Measurements from ENCODE around the gene CDK5RAP3.
A peak's percentile ranks its signal among the peaks of the same experiment; 100 is the strongest.

Gene CDK5RAP3

DNA sequence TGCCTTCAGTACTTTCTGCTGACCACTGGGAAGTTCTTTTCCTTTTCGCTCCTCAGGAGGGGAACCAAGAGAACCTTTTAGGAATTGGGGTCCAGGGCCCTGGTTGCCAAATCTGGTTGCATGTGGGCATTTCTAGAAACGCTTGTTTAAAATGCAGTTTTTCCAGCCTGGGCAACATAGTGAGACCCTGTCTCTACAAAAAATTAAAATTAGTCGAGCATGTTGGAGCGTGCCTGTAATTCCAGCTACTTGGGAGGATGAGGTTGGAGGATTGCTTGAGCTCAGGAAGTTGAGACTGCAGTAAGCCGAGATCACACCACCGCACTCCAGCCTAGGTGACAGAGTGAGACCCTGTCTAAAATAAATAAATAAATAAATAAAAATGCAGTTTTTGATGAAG is 28.3 kb upstream of the CDK5RAP3 start:
- TF ChIP-seq, protein P1, sequence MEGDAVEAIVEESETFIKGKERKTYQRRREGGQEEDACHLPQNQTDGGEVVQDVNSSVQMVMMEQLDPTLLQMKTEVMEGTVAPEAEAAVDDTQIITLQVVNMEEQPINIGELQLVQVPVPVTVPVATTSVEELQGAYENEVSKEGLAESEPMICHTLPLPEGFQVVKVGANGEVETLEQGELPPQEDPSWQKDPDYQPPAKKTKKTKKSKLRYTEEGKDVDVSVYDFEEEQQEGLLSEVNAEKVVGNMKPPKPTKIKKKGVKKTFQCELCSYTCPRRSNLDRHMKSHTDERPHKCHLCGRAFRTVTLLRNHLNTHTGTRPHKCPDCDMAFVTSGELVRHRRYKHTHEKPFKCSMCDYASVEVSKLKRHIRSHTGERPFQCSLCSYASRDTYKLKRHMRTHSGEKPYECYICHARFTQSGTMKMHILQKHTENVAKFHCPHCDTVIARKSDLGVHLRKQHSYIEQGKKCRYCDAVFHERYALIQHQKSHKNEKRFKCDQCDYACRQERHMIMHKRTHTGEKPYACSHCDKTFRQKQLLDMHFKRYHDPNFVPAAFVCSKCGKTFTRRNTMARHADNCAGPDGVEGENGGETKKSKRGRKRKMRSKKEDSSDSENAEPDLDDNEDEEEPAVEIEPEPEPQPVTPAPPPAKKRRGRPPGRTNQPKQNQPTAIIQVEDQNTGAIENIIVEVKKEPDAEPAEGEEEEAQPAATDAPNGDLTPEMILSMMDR (IDR thresholded peaks at IDR 0.05; ENCODE audit: borderline replicate concordance, insufficient read depth, low read depth, low read length), result no peak
- H3K4me3 ChIP-seq (ENCODE audit: low read depth, low read length), result peak overlapping the region; percentile 57

DNA sequence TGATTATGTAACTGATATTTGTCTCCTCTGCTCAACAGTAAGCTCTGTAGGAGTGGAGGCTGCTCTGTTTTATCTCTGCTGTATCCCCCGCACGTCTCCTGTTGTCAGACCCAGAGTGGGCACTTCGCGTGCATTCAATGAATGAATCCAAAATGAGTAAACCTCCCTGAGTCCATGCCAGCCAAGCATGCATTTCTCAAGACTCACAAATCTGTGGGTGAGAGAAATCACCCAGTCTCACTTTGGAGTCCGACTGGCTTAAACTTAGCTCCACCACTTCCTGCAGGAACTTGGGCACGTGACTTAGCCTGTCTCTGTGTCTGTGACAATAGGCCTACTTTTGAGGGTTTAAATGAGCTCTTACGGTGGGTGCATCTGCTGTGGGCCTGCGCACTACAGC is 25.8 kb upstream of the CDK5RAP3 start:
- TF ChIP-seq, protein P1 (IDR thresholded peaks at IDR 0.05; ENCODE audit: borderline replicate concordance, insufficient read depth, low read depth, low read length), result no peak
- no peak overlapping the region for H3K4me3 ChIP-seq (ENCODE audit: low read depth, low read length)

DNA sequence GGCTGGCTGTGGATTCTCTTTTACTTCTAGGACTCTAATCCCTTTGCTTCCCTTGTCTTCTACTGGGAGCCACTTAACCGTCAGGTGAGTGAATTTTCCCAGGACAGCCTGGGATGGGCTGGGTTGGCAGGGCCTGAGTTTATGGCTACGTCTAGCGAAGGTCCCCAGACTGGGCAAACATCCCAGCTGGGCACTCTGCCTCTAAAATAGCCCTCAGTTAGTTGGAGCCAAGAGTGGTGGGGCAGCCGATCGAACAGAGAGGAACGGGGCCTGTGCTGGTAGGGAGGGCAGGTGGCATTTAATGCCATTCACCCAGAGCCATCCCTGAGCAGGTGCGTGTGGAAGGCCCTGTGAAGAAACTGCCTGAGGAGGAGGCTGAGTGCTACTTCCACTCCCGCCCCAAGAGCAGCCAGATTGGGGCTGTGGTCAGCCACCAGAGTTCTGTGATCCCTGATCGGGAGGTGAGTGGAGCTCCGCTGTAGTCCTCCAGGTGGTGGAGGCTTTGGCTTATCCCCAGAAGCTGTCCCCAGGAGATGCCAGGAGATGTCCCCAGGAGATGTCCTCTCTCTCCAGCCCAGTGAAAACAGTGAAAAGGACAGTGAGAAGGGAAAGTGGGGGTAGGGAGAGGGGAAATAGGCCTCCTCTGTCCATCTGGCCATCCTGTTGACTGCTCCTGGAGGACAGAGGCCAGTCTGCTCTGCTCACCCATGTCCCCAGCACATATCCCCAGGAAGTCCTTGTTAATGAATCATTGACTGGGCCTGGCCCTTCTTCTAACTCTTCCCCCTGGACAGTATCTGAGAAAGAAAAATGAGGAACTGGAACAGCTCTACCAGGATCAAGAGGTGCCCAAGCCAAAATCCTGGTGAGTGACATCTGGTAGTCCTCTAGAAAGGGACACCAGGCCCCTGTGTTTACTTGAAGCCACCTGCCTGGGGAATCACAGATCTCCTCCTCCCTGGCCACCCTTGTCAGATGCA is 25.1 kb upstream of the CDK5RAP3 start:
- TF ChIP-seq, protein P1 (IDR thresholded peaks at IDR 0.05; ENCODE audit: borderline replicate concordance, insufficient read depth, low read depth, low read length), result no peak
- no peak overlapping the region for H3K4me3 ChIP-seq (ENCODE audit: low read depth, low read length)

DNA sequence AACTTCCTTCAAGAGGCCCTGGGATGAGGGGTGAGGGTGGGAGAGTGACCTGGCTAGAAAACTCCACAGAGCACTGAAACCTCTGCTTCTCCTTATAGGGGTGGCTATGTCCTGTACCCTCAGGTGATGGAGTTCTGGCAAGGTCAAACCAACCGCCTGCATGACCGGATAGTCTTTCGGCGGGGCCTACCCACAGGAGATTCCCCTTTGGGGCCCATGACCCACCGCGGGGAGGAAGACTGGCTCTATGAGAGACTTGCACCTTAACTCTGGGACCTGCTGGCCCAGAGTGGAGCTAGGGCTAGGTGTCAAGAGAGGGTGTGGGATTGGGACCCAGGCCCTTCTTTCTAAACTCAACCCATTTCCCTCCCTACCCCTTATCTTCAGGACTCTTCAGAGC is 24.4 kb upstream of the CDK5RAP3 start:
- TF ChIP-seq, protein P1 (IDR thresholded peaks at IDR 0.05; ENCODE audit: borderline replicate concordance, insufficient read depth, low read depth, low read length), result no peak
- no peak overlapping the region for H3K4me3 ChIP-seq (ENCODE audit: low read depth, low read length)

DNA sequence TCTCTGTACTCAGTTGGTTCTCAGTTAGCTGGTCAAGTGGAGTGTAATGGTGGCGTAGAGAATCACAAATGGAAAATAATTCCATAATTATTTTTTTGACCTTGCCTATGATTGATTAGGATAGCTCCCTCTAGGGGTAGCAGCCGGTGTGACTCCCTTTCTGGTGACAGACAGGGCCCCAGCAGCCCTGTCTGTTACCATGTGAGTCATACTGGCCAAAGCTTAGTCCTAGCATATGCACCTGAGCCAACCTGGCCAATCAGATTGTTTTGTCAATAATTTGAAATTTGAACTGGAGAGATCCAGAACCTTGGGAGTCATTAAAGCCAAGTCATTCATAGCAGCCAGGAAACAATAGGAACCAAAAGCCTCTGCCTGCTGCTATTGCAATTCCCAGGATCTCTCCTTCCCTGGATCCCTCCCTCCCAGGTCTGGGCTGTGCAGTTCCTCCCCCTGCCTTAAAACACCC is 23.9 kb upstream of the CDK5RAP3 start:
- H3K4me3 ChIP-seq (ENCODE audit: low read depth, low read length), result no peak overlapping the region
- TF ChIP-seq, protein P1 (IDR thresholded peaks at IDR 0.05; ENCODE audit: borderline replicate concordance, insufficient read depth, low read depth, low read length), result peak; percentile 73

DNA sequence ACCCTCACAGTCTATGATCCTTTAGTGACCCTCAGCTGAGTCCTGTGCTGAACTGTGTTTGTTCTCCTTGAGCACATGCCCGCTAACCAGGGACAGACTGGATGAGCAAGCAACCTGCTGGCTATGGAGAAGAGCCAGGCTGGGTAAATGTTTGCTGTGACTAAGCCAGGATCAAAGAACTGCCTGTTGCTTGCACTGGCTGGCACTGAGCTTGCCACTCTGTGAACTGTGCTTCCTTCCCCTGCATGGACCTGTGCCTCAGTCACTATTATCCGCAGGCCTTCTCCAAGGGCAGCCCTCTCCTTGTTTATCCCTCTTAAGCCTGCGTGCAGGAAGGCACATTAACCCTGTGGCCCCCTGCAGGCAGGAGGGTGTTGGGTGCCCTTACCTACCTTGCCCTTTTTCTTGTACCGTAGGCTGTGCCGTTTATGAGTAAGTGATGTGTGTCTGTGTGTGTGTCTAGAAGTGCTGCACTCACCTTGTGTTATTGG is 22.2 kb upstream of the CDK5RAP3 start:
- TF ChIP-seq, protein P1 (IDR thresholded peaks at IDR 0.05; ENCODE audit: borderline replicate concordance, insufficient read depth, low read depth, low read length), result no peak
- H3K4me3 ChIP-seq (ENCODE audit: low read depth, low read length), result no peak overlapping the region
